B cell (primary cell): ENCODE measurements around the gene FOXL1. TPM values are rescaled to one million over a fixed set of nuclear protein-coding genes. Genes with fewer than 3 reads are reported as not detected.
A peak's percentile ranks its signal among the peaks of the same experiment; 100 is the strongest.

Experiments used
- ATAC-seq: fragments of 200-7000 bp; cut with Tn5 transposase; one replicate; pipeline ENCODE4 v1.10.0; 2021; ENCODE audit warnings: low read depth, mild to moderate bottlenecking, moderate number of reproducible peaks, moderate library complexity
- CTCF ChIA-PET: fragments of 350-600 bp; sonication (Branson Sonifier 250); formaldehyde crosslinking; loops from one replicate; lab custom pipeline; 2021; ENCODE audit warnings: antibody characterized with exemption, inconsistent platforms; lab: Charles Lee
- POLR2A ChIA-PET: fragments of 350-600 bp; sonication (Branson Sonifier 250); formaldehyde crosslinking; loops from one replicate; lab custom pipeline; 2021; ENCODE audit warnings: antibody characterized with exemption; lab: Charles Lee
- DNase-seq: peaks from one replicate; pipeline ENCODE4 v3.0.0; 2013
- H2AFZ ChIP-seq: 2 replicates; pipeline ENCODE4 v1.6.1; 2012; ENCODE audit warnings: mild to moderate bottlenecking, low read depth, low read length; ENCODE audit not compliant: insufficient read depth, poor library complexity, severe bottlenecking
- H3K27ac ChIP-seq, 2 donors: 1 replicate in 1 of 2; 2 replicates in 1 of 2; pipeline ENCODE4 v1.5.1; 2012 to 2013; ENCODE audit warnings: low read length in 2 of 2, mild to moderate bottlenecking in 2 of 2, moderate library complexity in 1 of 2
- H3K27me3 ChIP-seq, 4 experiments: fragments of 200-600 bp in 1 of 4; sonication (generic) in 1 of 4; replicated peaks in 1 of 4; 1 replicate in 2 of 4; 2 replicates in 2 of 4; pipeline versions ENCODE4 v1.6.1 to v1.7.0; 2013 to 2016; ENCODE audit warnings: low read length in 3 of 4, mild to moderate bottlenecking in 2 of 4, mixed read lengths in 1 of 4, moderate library complexity in 1 of 4; ENCODE audit not compliant: insufficient read depth in 4 of 4, control insufficient read depth in 3 of 4; ENCODE audit errors: control extremely low read depth in 1 of 4
- H3K36me3 ChIP-seq, 2 experiments: replicated peaks in 1 of 2; 1 replicate in 1 of 2; 2 replicates in 1 of 2; pipeline versions ENCODE4 v1.6.1 to v1.7.1; 2013; ENCODE audit warnings: low read length in 1 of 2; ENCODE audit not compliant: insufficient read depth in 2 of 2, control insufficient read depth in 1 of 2; ENCODE audit errors: control extremely low read depth in 1 of 2, extremely low read depth in 1 of 2
- H3K4me1 ChIP-seq, 2 donors: fragments of 200-600 bp in 1 of 2; sonication (generic) in 1 of 2; 1 replicate in 1 of 2; 2 replicates in 1 of 2; pipeline versions ENCODE4 v1.5.1 to v1.6.1; 2013 to 2017; ENCODE audit warnings: low read length in 2 of 2; ENCODE audit not compliant: control insufficient read depth in 2 of 2, insufficient read depth in 2 of 2
- H3K4me2 ChIP-seq: replicated peaks from 2 replicates; pipeline ENCODE3; 2012; ENCODE audit warnings: mild to moderate bottlenecking, low read depth, low read length; ENCODE audit not compliant: poor library complexity, severe bottlenecking
- H3K4me3 ChIP-seq, 5 experiments: fragments of 200-600 bp in 1 of 5; sonication (generic) in 1 of 5; 1 replicate in 3 of 5; 2 replicates in 2 of 5; pipeline versions ENCODE4 v1.5.1 to v1.7.0; 2011 to 2016; ENCODE audit warnings: low read length in 4 of 5, mild to moderate bottlenecking in 4 of 5, low read depth in 2 of 5, control low read depth in 1 of 5, moderate library complexity in 1 of 5; ENCODE audit not compliant: insufficient read depth in 1 of 5; ENCODE audit errors: control extremely low read depth in 1 of 5, extremely low read depth in 1 of 5
- H3K79me2 ChIP-seq: fragments of 200-600 bp; sonication (generic); one replicate; pipeline ENCODE4 v1.6.0; 2016; ENCODE audit warnings: low read length; ENCODE audit not compliant: control insufficient read depth, insufficient read depth
- H3K9ac ChIP-seq: fragments of 200-600 bp; sonication (generic); 2 replicates; pipeline ENCODE4 v1.6.1; 2017; ENCODE audit warnings: mild to moderate bottlenecking, low read length, moderate library complexity
- H3K9me3 ChIP-seq, 3 donors: one replicate each; pipeline versions ENCODE4 v1.6.1 to v1.7.1; 2013; ENCODE audit warnings: low read length in 2 of 3; ENCODE audit not compliant: control insufficient read depth in 2 of 3, insufficient read depth in 1 of 3; ENCODE audit errors: control extremely low read depth in 1 of 3
- H4K20me1 ChIP-seq: 2 replicates; pipeline ENCODE4 v1.6.0; 2012; ENCODE audit warnings: mild to moderate bottlenecking, low read length; ENCODE audit not compliant: insufficient read depth, control insufficient read depth, poor library complexity, severe bottlenecking
- H3K27ac Mint-ChIP-seq: one replicate; pipeline ENCODE4 v1.8.0; 2021; ENCODE audit warnings: mixed read lengths
- H3K27me3 Mint-ChIP-seq: one replicate; pipeline ENCODE4 v1.8.0; 2021; ENCODE audit warnings: mixed read lengths
- H3K4me1 Mint-ChIP-seq: one replicate; pipeline ENCODE4 v1.8.0; 2021; ENCODE audit warnings: mixed read lengths
- H3K4me3 Mint-ChIP-seq: one replicate; pipeline ENCODE4 v1.8.0; 2021; ENCODE audit warnings: mixed read lengths
- H3K9me3 Mint-ChIP-seq: one replicate; pipeline ENCODE4 v1.8.0; 2022; ENCODE audit warnings: mixed read lengths; ENCODE audit not compliant: insufficient read depth
- CTCF ChIP-seq: fragments of 200-600 bp; IDR thresholded peaks from one replicate; pipeline ENCODE4 v1.8.0; 2022; ENCODE audit warnings: antibody characterized with exemption, mild to moderate bottlenecking
- EZH2 ChIP-seq: IDR thresholded peaks from 2 replicates; pipeline ENCODE4 v1.6.1; 2012; ENCODE audit warnings: borderline replicate concordance, low read depth, mild to moderate bottlenecking, moderate library complexity, low read length; ENCODE audit not compliant: insufficient read depth, poor library complexity, severe bottlenecking
- WGBS: methylation state at CpG from one replicate; pipeline ENCODE4 v1.1.5; 2013; ENCODE audit warnings: missing lambda C conversion rate; ENCODE audit not compliant: insufficient coverage; 5-methylcytosine and 5-hydroxymethylcytosine counted together
- intact Hi-C: fragments of 100-400 bp; cut with micrococcal nuclease; formaldehyde crosslinking; loops from one replicate; pipeline ENCODE4 v1.10.0; 2022
- polyA plus RNA-seq: library from polyadenylated mRNA; depleted of rRNA; stranded (reverse); fragments of >200 nt; gene quantifications from 2 replicates; pipeline ENCODE4 v1.2.3, GENCODE V29; 2012
- total RNA-seq, 2 donors: library from RNA; stranded (reverse); fragments of 120-200 nt in 1 of 2; gene quantifications; 1 replicate in 1 of 2; 2 replicates in 1 of 2; pipeline versions ENCODE4 v1.2.3 to v1.2.4, GENCODE V29; 2013 to 2022

FOXL1 gene
- total and polyA plus RNA-seq, 2 donors (not counting 1 experiment from before 2014, with no cell fraction given): not detected

GRCh38 chr16:86574646-86575045 lies 3.7 kb upstream of the FOXL1 start:
- ChIA-PET CTCF (no interaction called here), POLR2A (no interaction called here)
- WGBS: 64% methylated on average over 4 of the region's 4 CpGs
- no peak overlapping the region for H3K4me3 ChIP-seq
- Mint-ChIP-seq H3K9me3 (no peaks in the 10 kb centered on the region), H3K27ac (no peak overlapping the region), H3K4me3 (no peak overlapping the region), H3K27me3 (peaks cover 66% of the 10 kb centered on the region), H3K4me1 (peaks cover 18% of the 10 kb centered on the region)
- H4K20me1 ChIP-seq: no peaks in the 10 kb centered on the region
- ATAC-seq: no peak
- intact Hi-C loops: no loop called here
- H3K9ac ChIP-seq: no peak overlapping the region
- H3K4me1 ChIP-seq: peaks cover 14% of the 10 kb centered on the region in 2 donors
- no peak for TF ChIP-seq EZH2
- no peak for TF ChIP-seq CTCF
- DNase-seq: no peak
- no peak overlapping the region for H3K4me2 ChIP-seq
- no peak overlapping the region for H3K27ac ChIP-seq
- H3K9me3 ChIP-seq: peaks cover 0 to 4% (median 0%) of the 10 kb centered on the region in 3 donors
- no peaks in the 10 kb centered on the region for H3K79me2 ChIP-seq
- H3K27me3 ChIP-seq: peaks cover 0 to 71% (median 33%) of the 10 kb centered on the region in 4 experiments
- H3K36me3 ChIP-seq: no peaks in the 10 kb centered on the region
- no peak overlapping the region for H2AFZ ChIP-seq

- ATAC-seq: no peak
- H3K9ac ChIP-seq: no peak overlapping the region
- no peak overlapping the region for H2AFZ ChIP-seq
- DNase-seq: no peak
- TF ChIP-seq EZH2 (no peak), CTCF (no peak)
- peaks cover 71% of the 10 kb centered on the region for H3K27me3 Mint-ChIP-seq
- peaks cover 14% of the 10 kb centered on the region in 2 donors for H3K4me1 ChIP-seq
- peak overlapping the region; percentile 70 for H3K4me2 ChIP-seq
- H3K9me3 Mint-ChIP-seq: no peaks in the 10 kb centered on the region
- WGBS: 82% methylated on average over 15 of the region's 17 CpGs
- peaks cover 0 to 4% (median 0%) of the 10 kb centered on the region in 3 donors for H3K9me3 ChIP-seq
- peaks cover 0 to 74% (median 31%) of the 10 kb centered on the region in 4 experiments for H3K27me3 ChIP-seq
- H3K36me3 ChIP-seq: no peaks in the 10 kb centered on the region
- H3K27ac Mint-ChIP-seq: no peak overlapping the region
- peak overlapping the region; percentile 24 for H3K4me3 Mint-ChIP-seq
- H3K79me2 ChIP-seq: no peaks in the 10 kb centered on the region
- H3K4me1 Mint-ChIP-seq: peaks cover 20% of the 10 kb centered on the region
- no peak overlapping the region for H3K4me3 ChIP-seq
- no peak overlapping the region for H3K27ac ChIP-seq
- H4K20me1 ChIP-seq: no peaks in the 10 kb centered on the region
- intact Hi-C loops: no loop called here
- ChIA-PET CTCF (no interaction called here), POLR2A (no interaction called here)
Observed at GRCh38 chr16:86575095-86575685, 3.2 kb upstream of the FOXL1 start.
